Stimulated activated CD4-positive, alpha-beta T cell treated with anti-CD3 and anti-CD28 coated beads, Interleukin-4, amount 100 ng/mL, for 1 hour (primary cell): ENCODE data around the gene PILRB.
"Not testable (repeated sequence)": the region's sequence is repeated elsewhere in the genome, so short reads cannot be mapped to it uniquely, and the experiment has no call there.

ENCODE experiments used
- DNase-seq: peaks from one replicate; pipeline ENCODE4 v3.0.0-alpha.2; 2020

PILRB gene

DNA sequence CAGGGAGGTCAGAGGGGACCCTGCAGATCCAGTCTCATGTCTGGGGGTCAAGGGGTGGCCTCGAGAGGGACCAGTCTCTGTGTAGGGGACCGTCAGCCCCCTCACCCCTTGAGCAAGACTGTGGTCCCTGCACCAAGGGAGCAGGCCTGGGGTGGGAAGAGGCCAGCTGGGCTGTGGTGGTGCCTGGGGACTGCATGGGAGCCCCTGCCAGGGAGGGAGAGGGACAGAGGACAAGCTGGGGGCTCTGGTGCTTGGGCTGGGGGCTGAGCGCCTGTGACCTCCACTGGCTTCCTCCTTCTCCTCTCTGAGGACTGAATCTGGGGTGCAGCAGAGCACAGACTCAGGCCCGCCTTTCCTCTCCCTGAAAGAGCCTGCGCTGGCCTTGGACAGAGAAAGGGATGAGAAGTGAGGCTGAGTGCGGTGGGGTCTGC is 771 bp upstream of the PILRB start:
- no peak for DNase-seq

DNA sequence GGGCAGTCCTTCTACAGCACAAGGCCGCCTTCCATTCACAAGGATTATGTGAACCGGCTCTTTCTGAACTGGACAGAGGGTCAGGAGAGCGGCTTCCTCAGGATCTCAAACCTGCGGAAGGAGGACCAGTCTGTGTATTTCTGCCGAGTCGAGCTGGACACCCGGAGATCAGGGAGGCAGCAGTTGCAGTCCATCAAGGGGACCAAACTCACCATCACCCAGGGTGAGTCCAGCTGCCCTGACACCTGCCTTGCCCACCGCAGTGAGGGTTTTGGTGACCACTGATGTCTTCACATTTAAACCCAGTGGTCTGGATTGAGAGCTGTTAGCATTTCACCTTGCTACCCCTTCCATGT is 918 bp downstream of the PILRB start:
- no peak for DNase-seq

DNA sequence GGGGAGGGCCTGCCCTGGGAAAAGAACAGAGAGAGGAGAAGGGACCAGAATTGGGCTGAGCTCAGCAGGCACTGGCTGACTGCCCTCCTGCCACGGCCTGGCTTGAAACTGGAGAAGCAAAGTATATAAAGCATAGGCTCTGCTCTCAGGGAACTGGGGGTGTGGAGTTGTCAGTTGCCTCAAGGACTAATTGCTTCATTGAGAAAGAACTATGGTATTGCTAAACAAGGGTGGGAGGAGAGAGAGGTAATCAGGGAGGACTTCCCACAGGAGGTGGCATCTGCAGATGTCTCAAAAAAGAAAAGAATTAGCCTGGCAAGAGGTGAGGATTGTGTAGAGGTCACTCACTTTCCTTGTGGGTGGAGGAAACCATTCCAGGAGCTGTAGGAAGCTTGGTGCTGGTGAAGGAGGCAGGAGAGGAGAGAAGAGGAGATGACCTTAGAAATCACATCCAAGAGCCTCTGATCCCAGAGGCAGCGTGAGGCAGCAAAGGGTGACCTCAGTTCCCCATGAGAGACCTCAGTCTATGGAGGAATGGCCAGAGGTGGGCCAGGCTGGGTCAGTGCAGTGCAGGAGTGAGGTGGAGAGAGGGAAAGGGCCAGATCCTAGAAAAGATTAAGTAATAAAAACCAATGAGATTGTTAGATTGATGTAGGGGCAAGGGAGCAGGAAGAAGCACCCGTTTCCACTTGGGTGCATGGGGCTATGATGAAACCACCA is 2.4 kb downstream of the PILRB start:
- no peak for DNase-seq

DNA sequence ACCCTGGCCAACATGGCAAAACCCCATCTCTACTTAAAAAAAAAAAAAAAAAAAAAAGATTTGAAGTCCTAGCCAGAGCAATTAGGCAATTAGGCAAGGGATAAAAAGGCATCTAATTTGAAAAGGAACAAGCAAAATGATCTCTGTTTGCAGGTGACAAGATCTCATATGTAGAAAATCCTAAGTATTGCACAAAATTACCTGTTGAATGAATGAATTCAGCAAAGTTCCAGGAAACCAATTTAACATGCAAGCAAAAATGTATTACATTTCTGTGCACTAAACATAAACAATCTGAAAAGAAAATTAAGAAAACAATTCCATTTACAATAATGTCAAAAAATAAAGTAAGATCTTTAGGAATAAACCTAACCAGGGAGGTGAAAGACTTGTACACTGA is 5.2 kb downstream of the PILRB start:
- DNase-seq = no peak

DNA sequence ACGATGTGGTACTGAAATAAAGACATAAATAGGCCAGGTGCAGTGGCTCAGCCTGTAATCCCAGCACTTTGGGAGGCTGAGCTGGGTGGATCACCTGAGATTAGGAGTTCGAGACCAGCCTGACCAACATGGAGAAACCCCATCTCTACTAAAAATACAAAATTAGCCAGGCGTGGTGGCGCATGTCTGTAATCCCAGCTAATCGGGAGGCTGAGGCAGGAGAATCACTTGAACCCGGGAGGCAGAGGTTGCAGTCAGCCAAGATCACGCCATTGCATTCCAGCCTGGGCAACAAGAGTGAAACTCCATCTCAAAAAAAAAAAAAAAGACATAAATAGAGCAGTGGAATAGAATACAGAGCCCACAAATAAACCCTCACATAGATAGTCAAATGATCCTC is 5.9 kb downstream of the PILRB start:
- not testable (repeated sequence) for DNase-seq

DNA sequence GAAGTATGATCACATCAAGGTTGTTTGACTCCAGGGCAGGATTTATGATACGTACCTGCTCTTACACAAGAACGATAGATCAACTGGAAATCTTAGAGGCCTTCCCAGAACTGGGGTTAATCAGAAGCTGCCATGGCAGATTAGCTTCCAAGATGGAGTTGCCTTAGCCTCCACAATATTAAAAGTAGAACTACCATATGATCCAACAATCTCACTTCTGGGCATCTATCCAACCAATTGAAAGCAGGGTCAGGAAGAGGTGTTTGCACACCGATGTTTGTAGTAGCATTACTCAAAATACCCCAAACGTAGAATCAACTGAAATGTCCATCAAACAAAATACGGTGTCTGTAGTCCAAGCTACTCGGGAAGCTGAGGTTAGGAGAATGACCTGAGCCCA is 6.6 kb downstream of the PILRB start:
- DNase-seq = no peak

DNA sequence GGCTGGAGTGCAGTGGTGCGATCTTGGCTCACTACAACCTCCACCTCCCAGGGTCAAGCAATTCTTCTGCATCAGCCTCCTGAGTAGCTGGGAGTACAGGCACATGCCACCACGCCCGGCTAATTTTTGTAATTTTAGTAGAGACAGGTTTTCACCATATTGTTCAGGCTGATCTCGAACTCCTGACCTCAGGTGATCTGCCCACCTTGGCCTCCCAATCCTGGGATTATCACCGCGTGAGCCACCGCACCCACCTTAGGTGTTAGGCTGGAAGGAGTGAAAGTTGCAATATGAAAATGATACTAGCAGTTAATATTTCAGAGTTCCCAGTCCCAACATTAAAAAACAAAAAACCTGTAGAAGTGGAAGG is 8.1 kb downstream of the PILRB start:
- DNase-seq = not testable (repeated sequence)

DNA sequence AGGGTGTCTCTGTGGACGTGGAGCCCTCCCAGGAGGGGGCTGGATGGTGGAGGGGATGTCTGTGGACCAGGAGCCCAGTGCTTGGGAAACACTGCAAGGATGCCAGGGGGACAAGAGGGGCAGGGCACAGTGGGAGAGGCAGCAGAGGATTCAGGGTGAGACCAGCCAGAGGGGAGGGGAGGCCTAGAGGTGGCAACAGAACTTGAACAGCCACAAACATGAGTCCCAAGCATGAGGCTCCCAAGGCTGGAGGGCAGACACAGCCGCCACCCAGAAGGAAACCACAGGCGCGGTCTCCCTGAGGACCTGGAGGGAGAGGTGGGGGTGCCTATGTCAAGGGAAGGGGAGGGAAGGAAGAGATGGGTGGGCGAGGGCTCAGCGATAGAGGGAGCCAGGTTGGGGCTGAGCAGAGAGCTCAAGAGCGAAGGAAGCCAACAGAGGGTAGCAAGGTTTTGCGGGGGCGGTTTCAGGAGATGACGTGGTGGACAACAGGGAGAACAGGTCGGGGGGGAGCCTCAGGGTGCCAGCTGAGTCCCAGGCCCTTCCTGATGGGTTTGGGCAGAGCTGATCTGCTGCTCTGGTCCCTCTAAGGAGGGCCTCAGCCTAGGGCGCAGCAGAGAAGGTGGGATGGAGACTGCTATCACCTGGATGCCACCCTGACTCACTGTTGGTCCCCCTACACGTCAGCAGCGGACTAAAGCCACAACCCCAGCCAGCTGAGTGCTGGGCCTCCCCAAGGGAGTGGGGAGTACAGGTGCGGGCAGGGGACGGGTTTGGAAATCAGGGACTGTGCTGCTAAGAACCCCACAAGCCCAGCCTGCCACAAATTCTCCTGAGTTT is 8.7 kb downstream of the PILRB start:
- DNase-seq = no peak

DNA sequence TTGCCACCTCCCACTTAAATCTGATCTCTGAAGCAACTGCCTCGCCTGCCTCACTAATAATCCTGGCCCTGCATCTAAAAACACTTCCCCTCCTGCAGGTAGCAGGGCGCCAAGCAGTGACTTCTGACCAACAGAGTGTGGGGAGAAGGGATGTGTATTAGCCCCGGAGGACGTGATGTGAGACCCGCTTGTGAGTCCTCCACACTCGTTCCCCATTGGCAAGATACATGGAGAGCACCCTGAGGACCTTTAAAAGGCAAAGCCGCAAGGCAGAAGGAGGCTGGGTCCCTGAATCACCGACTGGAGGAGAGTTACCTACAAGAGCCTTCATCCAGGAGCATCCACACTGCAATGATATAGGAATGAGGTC is 9.3 kb downstream of the PILRB start:
- DNase-seq = no peak

DNA sequence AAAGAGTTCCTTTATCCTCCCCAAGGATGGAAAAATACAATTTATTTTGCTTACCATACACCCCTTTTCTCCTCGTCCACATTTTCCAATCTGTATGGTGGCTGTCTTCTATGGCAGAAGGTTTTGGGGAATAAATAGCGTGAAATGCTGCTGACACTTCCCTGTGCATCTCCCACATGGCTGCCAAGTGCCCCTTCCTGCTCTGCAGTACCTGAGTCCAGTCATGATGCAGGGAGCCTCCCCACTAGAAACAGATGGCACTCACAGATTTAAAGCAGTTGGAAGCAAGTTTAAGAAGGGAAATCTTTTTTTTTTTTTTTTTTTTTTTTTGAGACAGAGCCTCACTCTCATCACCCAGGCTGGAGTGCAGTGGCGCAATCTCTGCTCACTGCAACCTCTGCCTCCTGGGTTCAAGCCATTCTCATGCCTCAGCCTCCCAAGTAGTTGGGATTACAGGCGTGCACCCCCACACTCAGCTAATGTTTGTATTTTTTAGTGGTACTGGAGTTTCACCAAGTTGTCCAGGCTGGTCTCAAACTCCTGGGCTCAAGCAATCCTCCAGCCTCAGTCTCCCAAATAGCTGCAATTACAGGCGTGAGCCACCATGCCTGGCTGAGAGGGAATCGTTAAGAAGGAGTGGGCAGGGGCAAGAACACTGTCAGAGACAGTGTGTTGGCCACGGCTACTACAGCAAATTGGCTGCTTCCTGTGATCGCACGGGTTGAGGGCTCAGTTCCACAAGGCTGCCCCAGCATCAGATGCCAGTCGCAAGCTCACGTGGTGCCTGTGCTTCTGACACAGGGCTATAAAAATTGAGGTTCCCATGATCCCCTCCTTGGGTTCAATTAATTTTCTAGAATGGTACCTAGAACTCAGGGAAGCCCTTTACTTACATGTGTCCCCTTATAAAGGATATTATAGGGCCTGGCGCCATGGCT is 10.0 kb downstream of the PILRB start:
- DNase-seq = no peak

DNA sequence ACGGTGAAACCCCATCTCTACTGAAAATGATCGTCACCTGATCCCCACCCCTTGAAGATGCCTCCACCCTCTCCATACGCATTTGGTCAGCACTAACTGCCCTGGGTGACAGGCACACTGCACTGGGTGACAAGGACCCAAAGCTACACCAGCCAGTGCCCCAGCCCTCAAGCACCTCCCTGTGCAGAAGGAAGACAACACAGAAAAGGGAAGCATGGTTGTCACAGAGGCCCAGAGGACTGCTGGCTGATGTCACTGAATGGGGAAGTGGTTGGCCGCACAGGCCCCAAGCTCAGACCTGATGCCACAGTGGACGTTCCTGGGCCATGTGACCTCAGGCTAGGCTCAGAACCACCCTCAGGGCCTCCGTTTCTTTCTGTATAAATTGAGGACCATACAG is 11.2 kb downstream of the PILRB start:
- no peak for DNase-seq

DNA sequence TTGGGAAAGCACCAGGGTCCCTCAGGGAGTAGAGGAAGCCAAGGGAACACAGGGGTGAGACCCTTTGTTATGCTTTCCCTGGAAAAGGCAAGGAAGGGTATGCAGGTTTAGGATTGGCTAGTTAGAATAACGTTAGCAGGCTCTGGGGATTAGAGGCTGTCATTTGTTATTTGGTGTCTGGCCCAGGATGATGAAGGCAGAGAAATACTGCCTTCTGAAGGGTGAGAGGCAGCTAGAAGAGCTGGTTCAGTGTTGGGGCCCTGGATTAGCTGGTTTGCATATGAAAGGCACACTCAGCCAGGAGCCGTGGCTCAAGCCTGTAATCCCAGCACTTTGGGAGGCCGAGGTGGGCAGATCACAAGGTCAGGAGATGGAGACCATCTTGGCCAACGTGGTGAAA is 12.4 kb downstream of the PILRB start:
- DNase-seq = no peak

DNA sequence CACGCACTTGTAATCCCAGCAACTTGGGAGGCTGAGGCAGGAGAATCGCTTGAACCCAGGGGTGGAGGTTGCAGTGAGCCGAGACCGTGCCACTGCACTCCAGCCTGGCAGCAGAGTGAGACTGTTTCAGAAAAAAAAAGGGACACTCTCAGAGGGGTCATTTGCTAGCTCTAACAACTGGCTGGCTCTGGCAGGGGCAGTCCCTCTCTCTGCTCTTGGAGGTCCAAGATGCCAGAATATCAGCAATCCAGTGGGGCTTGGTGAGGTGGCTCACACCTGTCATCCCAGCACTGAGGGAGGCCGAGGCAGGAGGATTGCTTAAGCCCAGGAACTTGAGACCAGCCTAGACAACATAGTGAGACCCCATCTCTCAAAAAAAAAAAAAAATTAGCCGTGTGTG is 12.8 kb downstream of the PILRB start:
- no peak for DNase-seq

DNA sequence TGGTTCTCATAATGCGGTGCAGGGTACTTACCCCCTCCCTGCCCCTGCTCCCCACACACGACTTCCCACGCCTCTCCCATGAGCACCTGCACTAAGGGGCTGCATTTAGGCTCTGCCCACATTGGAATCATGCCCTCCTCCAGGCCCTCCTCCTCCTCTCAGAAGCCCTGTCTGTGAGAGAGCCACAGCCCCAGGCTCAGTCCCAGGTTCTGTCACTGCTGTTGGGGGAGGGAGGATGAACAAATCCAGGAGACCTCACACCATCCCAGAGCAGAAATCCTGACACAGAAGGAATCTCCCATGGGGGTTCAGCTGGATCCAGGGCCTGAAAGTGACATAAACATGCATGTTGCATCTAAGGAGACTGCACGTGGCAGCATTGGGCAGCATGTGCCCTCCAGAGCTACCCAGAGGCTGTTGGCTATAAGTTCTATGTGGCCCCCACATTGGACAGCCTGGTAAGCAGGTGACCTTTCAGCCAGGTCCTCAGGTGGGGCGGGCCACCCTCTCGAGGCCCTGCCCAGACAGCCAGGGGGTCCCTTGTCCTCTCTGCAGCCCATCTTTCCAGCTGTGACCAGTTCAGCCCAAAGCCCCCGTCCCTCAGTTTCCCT is 13.7 kb downstream of the PILRB start:
- no peak for DNase-seq

DNA sequence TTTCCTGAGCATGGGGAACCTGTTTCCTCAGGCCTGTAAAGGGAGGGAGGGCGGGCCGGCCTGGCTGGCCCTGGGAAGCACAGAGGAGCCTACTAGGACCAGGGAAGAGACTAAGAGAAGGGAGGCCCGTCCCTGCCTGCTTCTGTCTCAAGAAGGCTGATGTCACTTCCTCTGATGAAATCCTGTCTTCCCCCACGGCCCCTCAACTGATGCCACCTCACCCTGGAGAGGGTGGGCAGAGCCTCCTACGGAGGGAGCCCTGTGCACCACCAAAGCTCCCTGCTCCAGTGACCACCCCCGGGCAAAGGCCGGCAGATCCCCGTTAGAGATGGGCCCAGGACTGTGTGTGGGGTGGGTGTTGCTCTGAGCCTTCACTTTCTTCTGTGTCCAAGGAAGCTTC is 14.3 kb downstream of the PILRB start:
- DNase-seq = no peak

DNA sequence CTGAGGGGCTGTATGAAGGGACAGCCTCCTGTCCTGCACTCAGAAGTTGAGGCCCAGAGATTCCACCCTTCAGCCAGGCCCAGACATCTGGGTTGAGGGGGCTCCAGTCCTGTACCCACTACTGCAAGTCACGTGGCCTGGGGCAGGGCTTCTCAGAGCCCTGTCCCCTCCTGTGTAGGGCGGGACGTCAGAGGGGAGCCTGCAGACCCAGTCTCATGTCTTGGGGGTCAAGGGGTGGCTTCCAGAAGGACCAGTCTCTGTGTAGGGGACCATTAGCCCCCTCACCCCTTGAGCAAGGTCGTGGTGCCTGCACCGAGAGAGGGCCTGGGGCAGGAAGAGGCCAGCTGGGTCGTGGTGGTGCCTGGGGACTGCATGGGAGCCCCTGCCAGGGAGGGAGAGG is 14.8 kb downstream of the PILRB start:
- no peak for DNase-seq

DNA sequence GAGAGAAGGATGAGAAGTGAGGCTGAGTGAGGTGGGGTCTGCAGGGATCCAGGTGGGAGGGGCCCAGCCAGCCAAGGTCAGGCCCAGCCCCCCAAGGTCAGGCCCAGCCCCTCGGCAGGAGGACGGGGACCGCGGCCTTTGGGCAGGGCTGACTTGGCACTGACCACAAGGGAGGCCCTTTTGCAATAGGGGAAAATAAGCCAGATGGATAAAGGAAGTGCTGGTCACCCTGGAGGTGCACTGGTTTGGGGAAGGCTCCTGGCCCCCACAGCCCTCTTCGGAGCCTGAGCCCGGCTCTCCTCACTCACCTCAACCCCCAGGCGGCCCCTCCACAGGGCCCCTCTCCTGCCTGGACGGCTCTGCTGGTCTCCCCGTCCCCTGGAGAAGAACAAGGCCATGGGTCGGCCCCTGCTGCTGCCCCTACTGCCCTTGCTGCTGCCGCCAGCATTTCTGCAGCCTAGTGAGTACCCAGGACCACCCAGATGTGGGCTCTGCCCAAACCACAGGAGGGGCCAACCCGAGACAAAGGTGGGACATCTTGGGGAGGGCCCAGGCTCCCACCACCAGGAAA is 15.4 kb downstream of the PILRB start, which contains the start of gene PILRA:
PILRA (plus strand) TSS at position 227 of the 571 bp plus-strand sequence; CDS start at position 397, 170 bp downstream.
- DNase-seq = no peak

DNA sequence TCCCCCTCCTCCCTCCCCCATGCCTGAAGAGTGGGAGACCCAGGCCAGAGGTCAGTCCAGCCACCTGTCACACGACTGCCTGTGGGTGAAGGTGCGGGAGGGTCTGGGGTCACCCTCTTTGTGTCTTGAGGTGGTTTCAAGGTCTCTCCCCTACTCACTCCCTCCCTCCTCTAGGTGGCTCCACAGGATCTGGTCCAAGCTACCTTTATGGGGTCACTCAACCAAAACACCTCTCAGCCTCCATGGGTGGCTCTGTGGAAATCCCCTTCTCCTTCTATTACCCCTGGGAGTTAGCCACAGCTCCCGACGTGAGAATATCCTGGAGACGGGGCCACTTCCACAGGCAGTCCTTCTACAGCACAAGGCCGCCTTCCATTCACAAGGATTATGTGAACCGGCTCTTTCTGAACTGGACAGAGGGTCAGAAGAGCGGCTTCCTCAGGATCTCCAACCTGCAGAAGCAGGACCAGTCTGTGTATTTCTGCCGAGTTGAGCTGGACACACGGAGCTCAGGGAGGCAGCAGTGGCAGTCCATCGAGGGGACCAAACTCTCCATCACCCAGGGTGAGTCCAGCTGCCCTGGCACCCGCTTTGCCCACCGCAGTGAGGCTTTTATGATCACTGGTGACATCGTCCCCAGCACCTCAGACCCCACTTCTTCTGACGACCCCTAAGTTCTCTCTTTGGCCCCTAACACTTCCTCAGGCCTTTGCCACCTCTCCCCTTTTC is 16.1 kb downstream of the PILRB start:
- DNase-seq = not testable (repeated sequence)

DNA sequence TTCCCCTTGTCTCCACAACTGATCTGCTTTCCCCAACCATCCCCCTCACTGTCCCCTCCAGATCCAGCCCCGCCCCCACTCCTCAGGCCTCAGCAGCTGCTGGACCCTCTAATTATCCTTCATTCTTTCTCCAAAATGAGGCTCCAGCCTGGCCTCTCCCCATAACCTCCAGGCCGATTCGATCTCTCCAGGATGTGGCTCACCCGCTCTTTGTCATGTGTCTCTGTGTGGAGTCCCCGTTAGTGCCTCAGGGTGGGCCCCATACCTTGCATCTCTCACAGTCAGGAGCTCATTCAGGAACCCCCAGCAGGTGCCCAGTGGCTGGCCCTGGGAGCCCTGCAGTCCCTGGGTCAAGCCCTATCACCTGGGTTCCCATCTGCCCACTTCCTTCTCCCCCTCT is 16.7 kb downstream of the PILRB start:
- DNase-seq = no peak

DNA sequence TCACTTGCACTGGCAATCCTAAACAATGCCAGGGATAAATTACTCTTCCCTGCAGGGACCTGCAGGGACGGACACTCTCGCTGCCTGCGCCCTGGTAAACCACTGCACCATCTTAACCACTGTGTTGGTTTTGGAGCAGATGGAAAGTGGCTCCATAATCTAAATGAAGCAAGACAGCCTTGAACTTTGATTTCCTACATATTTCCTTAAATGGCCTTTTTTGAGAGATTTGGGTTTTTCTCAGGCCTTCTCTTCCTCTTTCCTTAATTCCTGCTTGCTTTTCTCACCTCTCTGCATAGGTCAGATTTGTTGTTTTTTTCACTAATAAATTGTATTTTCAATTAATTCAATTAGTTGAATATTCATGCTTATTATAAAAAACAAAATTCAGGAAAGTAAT is 18.1 kb downstream of the PILRB start:
- DNase-seq = no peak

DNA sequence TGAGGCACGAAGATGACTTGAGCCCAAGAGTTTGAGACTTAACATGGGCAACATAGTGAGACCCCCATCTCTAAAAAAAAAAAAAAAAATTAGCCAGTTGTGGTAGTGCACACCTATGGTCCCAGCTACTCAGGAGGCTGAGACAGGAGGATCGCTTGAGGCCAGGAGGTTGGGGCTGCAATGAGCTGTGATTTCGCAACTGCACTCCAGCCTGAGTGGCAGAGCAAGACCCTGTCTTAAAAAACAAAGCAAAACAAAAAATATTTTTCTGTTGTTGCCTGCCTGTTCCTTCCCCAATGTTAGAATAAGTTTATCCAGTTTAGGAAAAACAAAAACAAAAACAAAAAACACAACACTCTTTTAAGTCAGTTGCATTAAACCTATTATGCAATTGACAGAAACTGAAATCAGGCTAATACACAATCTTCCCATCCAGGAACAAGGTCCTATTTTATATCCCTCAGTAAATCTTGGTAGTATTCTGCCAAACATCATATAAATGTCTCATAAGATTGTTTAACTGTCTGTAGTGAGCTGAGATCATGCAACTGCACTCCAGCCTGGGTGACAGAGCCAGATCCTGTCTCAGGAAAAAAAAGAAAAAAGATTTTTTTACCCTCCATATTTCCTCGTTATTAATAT is 20.3 kb downstream of the PILRB start:
- DNase-seq = no peak
